ENCODE data around the gene ERGIC1.

- TF ChIP-seq, protein P1, sequence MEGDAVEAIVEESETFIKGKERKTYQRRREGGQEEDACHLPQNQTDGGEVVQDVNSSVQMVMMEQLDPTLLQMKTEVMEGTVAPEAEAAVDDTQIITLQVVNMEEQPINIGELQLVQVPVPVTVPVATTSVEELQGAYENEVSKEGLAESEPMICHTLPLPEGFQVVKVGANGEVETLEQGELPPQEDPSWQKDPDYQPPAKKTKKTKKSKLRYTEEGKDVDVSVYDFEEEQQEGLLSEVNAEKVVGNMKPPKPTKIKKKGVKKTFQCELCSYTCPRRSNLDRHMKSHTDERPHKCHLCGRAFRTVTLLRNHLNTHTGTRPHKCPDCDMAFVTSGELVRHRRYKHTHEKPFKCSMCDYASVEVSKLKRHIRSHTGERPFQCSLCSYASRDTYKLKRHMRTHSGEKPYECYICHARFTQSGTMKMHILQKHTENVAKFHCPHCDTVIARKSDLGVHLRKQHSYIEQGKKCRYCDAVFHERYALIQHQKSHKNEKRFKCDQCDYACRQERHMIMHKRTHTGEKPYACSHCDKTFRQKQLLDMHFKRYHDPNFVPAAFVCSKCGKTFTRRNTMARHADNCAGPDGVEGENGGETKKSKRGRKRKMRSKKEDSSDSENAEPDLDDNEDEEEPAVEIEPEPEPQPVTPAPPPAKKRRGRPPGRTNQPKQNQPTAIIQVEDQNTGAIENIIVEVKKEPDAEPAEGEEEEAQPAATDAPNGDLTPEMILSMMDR (IDR thresholded peaks at IDR 0.05; ENCODE audit: low read length), result no peak
- TF ChIP-seq EZH2 (optimal IDR thresholded peaks at IDR 0.05; ENCODE audit: low read depth, low read length) (no peak), EZH2phosphoT487 (IDR thresholded peaks at IDR 0.05; ENCODE audit: low read length) (no peak)
Observed at GRCh38 chr5:172789687-172790495, 44.2 kb upstream of the ERGIC1 start.
